ENCODE measurements around the gene FAN1. TPM values are rescaled to one million over a fixed set of nuclear protein-coding genes. Genes with fewer than 3 reads are reported as not detected.

FAN1 gene
- total RNA-seq, 1 experiment from 2014 or later = 10.2 TPM

- Histone ChIP-seq H3F3A (ENCODE audit: insufficient read depth, low read depth) (no peaks in the 10 kb centered on the region), H3K36me3 (ENCODE audit: low read depth) (no peaks in the 10 kb centered on the region), H3K4me2 (no peak overlapping the region), H2AFZ (no peak overlapping the region), H3K4me1 (replicated peaks; ENCODE audit: insufficient read depth) (no peaks in the 10 kb centered on the region), H4K20me1 (ENCODE audit: insufficient read depth) (no peaks in the 10 kb centered on the region), H3K9me3 (ENCODE audit: insufficient read depth, low read depth) (no peaks in the 10 kb centered on the region), H3K9me2 (ENCODE audit: insufficient read depth) (no peaks in the 10 kb centered on the region), H3K4me3 (no peak overlapping the region), H3K27ac (no peak overlapping the region), H3K79me2 (ENCODE audit: low read depth) (no peaks in the 10 kb centered on the region), H3K27me3 (ENCODE audit: insufficient read depth, low read depth) (no peaks in the 10 kb centered on the region)
- ChIA-PET POLR2A (ENCODE audit: unreplicated experiment) (no interaction called here), CTCF (no interaction called here)
- DNase-seq = no peak
- intact Hi-C loops (cut with micrococcal nuclease; ENCODE audit: unreplicated experiment) = no loop called here
- BruUV-seq (replicated peaks) = no TSS peak
- TF ChIP-seq EZH2 (IDR thresholded peaks at IDR 0.05; ENCODE audit: low read depth) = no peak
- TF ChIP-seq CTCF (conservative IDR thresholded peaks at IDR 0.05) = no peak
These were observed 19.0 kb downstream of the FAN1 start for GRCh38 chr15:30922480-30923311.

- H3K27me3 ChIP-seq (ENCODE audit: insufficient read depth, low read depth) = no peaks in the 10 kb centered on the region
- CTCF ChIA-PET = no interaction called here
- H3K36me3 ChIP-seq (ENCODE audit: low read depth) = no peaks in the 10 kb centered on the region
- H3K4me1 ChIP-seq (replicated peaks; ENCODE audit: insufficient read depth) = no peaks in the 10 kb centered on the region
- H3K9me3 ChIP-seq (ENCODE audit: insufficient read depth, low read depth) = no peaks in the 10 kb centered on the region
- POLR2A ChIA-PET (ENCODE audit: unreplicated experiment) = no interaction called here
- no peaks in the 10 kb centered on the region for H3F3A ChIP-seq (ENCODE audit: insufficient read depth, low read depth)
- H3K4me3 ChIP-seq = no peak overlapping the region
- no TSS peak for BruUV-seq (replicated peaks)
- TF ChIP-seq CTCF (conservative IDR thresholded peaks at IDR 0.05) (no peak), EZH2 (IDR thresholded peaks at IDR 0.05; ENCODE audit: low read depth) (no peak)
- H3K79me2 ChIP-seq (ENCODE audit: low read depth) = no peaks in the 10 kb centered on the region
- intact Hi-C loops (cut with micrococcal nuclease; ENCODE audit: unreplicated experiment) = no loop called here
- no peak overlapping the region for H3K4me2 ChIP-seq
- no peaks in the 10 kb centered on the region for H3K9me2 ChIP-seq (ENCODE audit: insufficient read depth)
- H4K20me1 ChIP-seq (ENCODE audit: insufficient read depth) = no peaks in the 10 kb centered on the region
- no peak overlapping the region for H2AFZ ChIP-seq
- H3K27ac ChIP-seq = no peak overlapping the region
- DNase-seq = no peak
These were observed 19.7 kb downstream of the FAN1 start for GRCh38 chr15:30923429-30923828.

- Histone ChIP-seq H3K27me3 (ENCODE audit: insufficient read depth, low read depth) (no peaks in the 10 kb centered on the region), H3K4me1 (replicated peaks; ENCODE audit: insufficient read depth) (no peaks in the 10 kb centered on the region), H3K4me2 (no peak overlapping the region), H2AFZ (no peak overlapping the region), H3K36me3 (ENCODE audit: low read depth) (no peaks in the 10 kb centered on the region), H3F3A (ENCODE audit: insufficient read depth, low read depth) (no peaks in the 10 kb centered on the region), H3K9me3 (ENCODE audit: insufficient read depth, low read depth) (no peaks in the 10 kb centered on the region), H4K20me1 (ENCODE audit: insufficient read depth) (no peaks in the 10 kb centered on the region), H3K9me2 (ENCODE audit: insufficient read depth) (no peaks in the 10 kb centered on the region), H3K27ac (no peak overlapping the region), H3K79me2 (ENCODE audit: low read depth) (no peaks in the 10 kb centered on the region), H3K4me3 (no peak overlapping the region)
- POLR2A ChIA-PET (ENCODE audit: unreplicated experiment) = no interaction called here
- DNase-seq = no peak
- intact Hi-C loops (cut with micrococcal nuclease; ENCODE audit: unreplicated experiment) = no loop called here
- BruUV-seq (replicated peaks) = no TSS peak
- CTCF ChIA-PET = no interaction called here
- TF ChIP-seq CTCF (conservative IDR thresholded peaks at IDR 0.05) = no peak
- TF ChIP-seq EZH2 (IDR thresholded peaks at IDR 0.05; ENCODE audit: low read depth) = no peak
These were observed 20.6 kb downstream of the FAN1 start for GRCh38 chr15:30924353-30924752.

Data from PC-9 (cell line).